AG10803 (cell line): ENCODE results near the gene TRIM71.

ENCODE experiments used
- DNase-seq: peaks from one replicate; pipeline ENCODE4 v3.0.0; 2010; ENCODE audit warnings: low read depth
- H3K4me3 ChIP-seq: 2 replicates; pipeline ENCODE4 v1.5.1; 2011; ENCODE audit warnings: mild to moderate bottlenecking, low read length, control low read depth
- CTCF ChIP-seq: conservative IDR thresholded peaks from 2 replicates; pipeline ENCODE4 v1.5.1; 2011; ENCODE audit warnings: mild to moderate bottlenecking, low read length, control low read depth, inconsistent platforms

The TRIM71 gene

GRCh38 chr3:32860499-32860898 lies 42.7 kb downstream of the TRIM71 start:
- no peak for DNase-seq
- H3K4me3 ChIP-seq, result no peak overlapping the region
- TF ChIP-seq CTCF, result no peak

GRCh38 chr3:32861681-32862080 lies 43.9 kb downstream of the TRIM71 start:
- TF ChIP-seq CTCF, result no peak
- DNase-seq, result no peak
- H3K4me3 ChIP-seq, result no peak overlapping the region

- TF ChIP-seq CTCF, result no peak
- no peak for DNase-seq
- H3K4me3 ChIP-seq, result no peak overlapping the region
Observed at GRCh38 chr3:32862247-32862935, 44.6 kb downstream of the TRIM71 start.

GRCh38 chr3:32862936-32863487 lies 45.2 kb downstream of the TRIM71 start:
- no peak for DNase-seq
- TF ChIP-seq CTCF, result no peak
- H3K4me3 ChIP-seq, result no peak overlapping the region

- no peak for TF ChIP-seq CTCF
- DNase-seq, result no peak
- no peak overlapping the region for H3K4me3 ChIP-seq
Observed at GRCh38 chr3:32865383-32865782, 47.6 kb downstream of the TRIM71 start.

- no peak for DNase-seq
- TF ChIP-seq CTCF, result no peak
- no peak overlapping the region for H3K4me3 ChIP-seq
Observed at GRCh38 chr3:32866533-32866932, 48.7 kb downstream of the TRIM71 start.

- H3K4me3 ChIP-seq, result no peak overlapping the region
- TF ChIP-seq CTCF, result no peak
- no peak for DNase-seq
Observed at GRCh38 chr3:32867954-32868353, 50.2 kb downstream of the TRIM71 start.
